Astrocyte of the spinal cord (primary cell): ENCODE measurements around the gene EGR1.

Experiments used
- DNase-seq: peaks from one replicate; pipeline ENCODE4 v3.0.0; 2011; ENCODE audit warnings: low read depth, low spot score
- H3K4me3 ChIP-seq: 2 replicates; pipeline ENCODE4 v1.5.1; 2011; ENCODE audit warnings: low read depth, mild to moderate bottlenecking, low read length, moderate library complexity
- CTCF ChIP-seq: IDR thresholded peaks from 2 replicates; pipeline ENCODE4 v1.5.1; 2012; ENCODE audit warnings: low read depth, mild to moderate bottlenecking, low read length, inconsistent platforms
- in situ Hi-C: cut with HindIII; loops from 2 replicates; pipeline ENCODE4 v1.10.0; 2017; ENCODE audit warnings: low sequenced_read_pairs

EGR1 gene

GRCh38 chr5:138482638-138483037 is 17.4 kb downstream of the EGR1 start:
- in situ Hi-C loops, result no loop called here
- DNase-seq, result no peak
- H3K4me3 ChIP-seq, result no peak overlapping the region

GRCh38 chr5:138488481-138488945 is 23.2 kb downstream of the EGR1 start:
- TF ChIP-seq CTCF, result no peak
- DNase-seq, result no peak
- no peak overlapping the region for H3K4me3 ChIP-seq
- in situ Hi-C loops, result no loop called here

More at GRCh38 chr5:138482638-138483037, 17.4 kb downstream of the EGR1 start:
- no peak for TF ChIP-seq CTCF

GRCh38 chr5:138489683-138490061 is 24.4 kb downstream of the EGR1 start:
- DNase-seq, result no peak
- no peak for TF ChIP-seq CTCF
- in situ Hi-C loops, result no loop called here
- H3K4me3 ChIP-seq, result no peak overlapping the region

- no peak for TF ChIP-seq CTCF
- H3K4me3 ChIP-seq, result no peak overlapping the region
- DNase-seq, result no peak
- in situ Hi-C loops, result no loop called here
Measured at GRCh38 chr5:138490648-138491283, 25.5 kb downstream of the EGR1 start.

- TF ChIP-seq CTCF, result no peak
- in situ Hi-C loops, result no loop called here
- peak overlapping the region; percentile 46 for H3K4me3 ChIP-seq
- DNase-seq, result no peak
Measured at GRCh38 chr5:138491284-138491648, 26.0 kb downstream of the EGR1 start.

- in situ Hi-C loops, result no loop called here
- peak; percentile 92 for DNase-seq
- peak; percentile 12 for TF ChIP-seq CTCF
- peak overlapping the region; percentile 46 for H3K4me3 ChIP-seq
Measured at GRCh38 chr5:138491669-138492559, 26.6 kb downstream of the EGR1 start.
